SK-N-MC (cell line): ENCODE measurements around the gene TANC1.

Experiments
- EZH2 ChIP-seq: fragments of 200-600 bp; sonication (generic); IDR thresholded peaks from one replicate; pipeline ENCODE4 v1.6.1; 2017; ENCODE audit warnings: antibody characterized with exemption
- POLR2AphosphoS5 ChIP-seq: IDR thresholded peaks from 2 replicates; pipeline ENCODE4 v1.6.1; 2012; ENCODE audit warnings: mild to moderate bottlenecking, low read depth, low read length, borderline replicate concordance

- no peak for TF ChIP-seq EZH2
- no peak for TF ChIP-seq POLR2AphosphoS5
Measured at GRCh38 chr2:159249990-159250715, 281.7 kb downstream of the TANC1 start.
